SH-SY5Y (cell line): ENCODE data around the gene ICE1.

Source experiments
- GATA2 ChIP-seq: IDR thresholded peaks from 2 replicates; pipeline ENCODE4 v1.6.1; 2011; ENCODE audit warnings: mild to moderate bottlenecking, low read depth, low read length
- GATA3 ChIP-seq: IDR thresholded peaks from 2 replicates; pipeline ENCODE4 v1.6.1; 2011; ENCODE audit warnings: low read depth, mild to moderate bottlenecking, low read length, moderate library complexity

GRCh38 chr5:5467737-5468136, 45.3 kb downstream of the ICE1 start:
- no peak for TF ChIP-seq GATA2
- no peak for TF ChIP-seq GATA3
